K562 (cell line): ENCODE measurements around the gene OGDH. TPM values are rescaled to one million over a fixed set of nuclear protein-coding genes. Genes with fewer than 3 reads are reported as not detected.

Source experiments
- ARID1B ChIP-seq: fragments of 450-650 bp; IDR thresholded peaks from 2 replicates; pipeline ENCODE4 v1.6.1; 2016; ENCODE audit warnings: antibody characterized with exemption, mild to moderate bottlenecking, inconsistent platforms
- ATF7 ChIP-seq: fragments of 450-650 bp; IDR thresholded peaks from 2 replicates; pipeline ENCODE4 v1.7.1; 2014; ENCODE audit warnings: mild to moderate bottlenecking, moderate library complexity
- CHD4 ChIP-seq: fragments of 200-600 bp; sonication (generic); IDR thresholded peaks from 3 replicates; pipeline ENCODE4 v1.6.1; 2012; ENCODE audit warnings: low read depth, mild to moderate bottlenecking, mixed read lengths, low read length, inconsistent platforms; ENCODE audit not compliant: insufficient read depth, insufficient replicate concordance, poor library complexity, severe bottlenecking
- CREB1 ChIP-seq, 2 experiments: sonication (generic) in 1 of 2; formaldehyde crosslinking in 1 of 2; IDR thresholded peaks; 2 replicates each; pipeline versions ENCODE4 v1.6.1 to v1.8.0; 2012 to 2022; ENCODE audit warnings: inconsistent platforms in 1 of 2, mild to moderate bottlenecking in 1 of 2, missing genetic modification reagents in 1 of 2, moderate library complexity in 1 of 2
- CSDE1 ChIP-seq, 2 experiments: fragments of 450-650 bp; IDR thresholded peaks; 2 replicates each; pipeline ENCODE4 v1.6.1; 2016; ENCODE audit warnings: mild to moderate bottlenecking in 1 of 2
- DPF2 ChIP-seq: fragments of 450-650 bp; IDR thresholded peaks from 2 replicates; pipeline ENCODE4 v1.6.1; 2016
- HBP1 ChIP-seq: fragments of 450-650 bp; formaldehyde crosslinking; IDR thresholded peaks from 2 replicates; pipeline ENCODE4 v1.4.0; 2022; ENCODE audit warnings: missing genetic modification characterization
- IRF9 ChIP-seq: fragments of 450-650 bp; IDR thresholded peaks from 2 replicates; pipeline ENCODE4 v1.6.1; 2016; ENCODE audit warnings: missing biosample characterization, missing genetic modification characterization
- NFIC ChIP-seq: fragments of 450-650 bp; IDR thresholded peaks from 2 replicates; pipeline ENCODE4 v1.6.1; 2017; ENCODE audit warnings: mild to moderate bottlenecking, inconsistent platforms
- NFRKB ChIP-seq: fragments of 450-650 bp; IDR thresholded peaks from 2 replicates; pipeline ENCODE4 v1.6.1; 2016; ENCODE audit warnings: low read depth
- NUFIP1 ChIP-seq: fragments of 450-650 bp; IDR thresholded peaks from 2 replicates; pipeline ENCODE4 v1.6.1; 2018; ENCODE audit not compliant: partially characterized antibody
- PCBP1 ChIP-seq: fragments of 200-400 bp; formaldehyde crosslinking; IDR thresholded peaks from 2 replicates; pipeline ENCODE4 v1.6.1; 2018; ENCODE audit warnings: mild to moderate bottlenecking, low read depth, low read length; ENCODE audit not compliant: poor library complexity, severe bottlenecking
- POLR2AphosphoS2 ChIP-seq: IDR thresholded peaks from 2 replicates; pipeline ENCODE4 v1.6.1; 2012; ENCODE audit warnings: low read length, improper control_type of control experiment
- POLR3G ChIP-seq: IDR thresholded peaks from 2 replicates; pipeline ENCODE4 v1.6.1; 2011; ENCODE audit not compliant: insufficient read length, insufficient replicate concordance; ENCODE audit errors: extremely low read depth
- PTRF ChIP-seq: fragments of 450-650 bp; IDR thresholded peaks from 2 replicates; pipeline ENCODE4 v1.6.1; 2016; ENCODE audit warnings: mild to moderate bottlenecking, missing genetic modification characterization, missing compliant biosample characterization
- SMC3 ChIP-seq: conservative IDR thresholded peaks from 2 replicates; pipeline ENCODE4 v1.6.1; 2011; ENCODE audit warnings: low read depth, low read length, improper control_type of control experiment; ENCODE audit not compliant: insufficient read depth
- VEZF1 ChIP-seq: fragments of 200-800 bp; sonication (Bioruptor generic); IDR thresholded peaks from 2 replicates; pipeline ENCODE4 v1.6.1; 2017; ENCODE audit warnings: missing genetic modification characterization, missing compliant biosample characterization
- ZBTB9 ChIP-seq: fragments of 450-650 bp; formaldehyde crosslinking; IDR thresholded peaks from 2 replicates; pipeline ENCODE4 v1.4.0; 2020; ENCODE audit warnings: mild to moderate bottlenecking, moderate library complexity
- ZHX1 ChIP-seq: fragments of 150-350 bp; conservative IDR thresholded peaks from 2 replicates; pipeline ENCODE4 v1.6.1; 2014; ENCODE audit warnings: low read length
- ZNF311 ChIP-seq: fragments of 250-450 bp; sonication (Bioruptor Pico); IDR thresholded peaks from 2 replicates; pipeline ENCODE4 v1.4.0; 2020; ENCODE audit warnings: mild to moderate bottlenecking, moderate library complexity
- ZNF57 ChIP-seq: fragments of 450-650 bp; formaldehyde crosslinking; IDR thresholded peaks from 2 replicates; pipeline ENCODE4 v1.4.0; 2020; ENCODE audit warnings: mild to moderate bottlenecking, moderate library complexity
- ZNF785 ChIP-seq: fragments of 250-450 bp; sonication (Bioruptor Pico); IDR thresholded peaks from 2 replicates; pipeline ENCODE4 v1.4.0; 2020; ENCODE audit warnings: mild to moderate bottlenecking
- ZSCAN29 ChIP-seq: fragments of 450-650 bp; IDR thresholded peaks from 2 replicates; pipeline ENCODE4 v1.6.1; 2017
- polyA plus RNA-seq, 8 experiments: library from polyadenylated mRNA; depleted of rRNA in 4 of 8; stranded (reverse) in 5 of 8; unstranded in 3 of 8; fragments of >200 nt; fragmentation: Nextera tagmentation in 2 of 8; fragmentation: Illumina TruSeq in 1 of 8; extraction: Ambion mirVana in 2 of 8; extraction: Trizol in 1 of 8; gene quantifications; 2 replicates each; pipeline versions ENCODE4 v1.2.1 to v1.2.3, GENCODE V29; 2011 to 2014; ENCODE audit warnings: inconsistent platforms in 1 of 8, missing spikeins in 1 of 8
- total RNA-seq, 7 experiments: library from RNA; depleted of rRNA in 6 of 7; stranded (reverse); fragments of >200 nt in 6 of 7; fragmentation: Illumina TruSeq in 2 of 7; extraction: Trizol in 2 of 7; gene quantifications; 2 replicates each; pipeline versions ENCODE4 v1.2.1 to v1.2.3, GENCODE V29; 2011 to 2021; ENCODE audit warnings: low replicate concordance in 1 of 7

OGDH gene
- total and polyA plus RNA-seq, 9 of the 15 experiments (the other 6 are each of a cell fraction or from before 2014, with no cell fraction given): 3.1 to 80.3 (median 23.5) TPM

GRCh38 chr7:44615149-44615611 is 8.8 kb downstream of the OGDH start (continued):
- TF ChIP-seq ZHX1: no peak
- peak; percentile 28; the same call in 1 of the 2 replicates for TF ChIP-seq ARID1B
- no peak for TF ChIP-seq ZNF311 (CRISPR knock-in tag)
- TF ChIP-seq POLR2AphosphoS2: no peak
- no peak for TF ChIP-seq ZNF57
- TF ChIP-seq IRF9 (tag): no peak
- TF ChIP-seq CSDE1 (IDR thresholded peaks at IDR 0.05): no peak
- no peak for TF ChIP-seq NUFIP1
- TF ChIP-seq NFIC: no peak
- no peak for TF ChIP-seq CHD4
- TF ChIP-seq NFRKB: no peak
- TF ChIP-seq ZSCAN29: no peak
- peak; percentile 48; the same call in 1 of the 2 replicates for TF ChIP-seq CREB1 (IDR thresholded peaks at IDR 0.05)
- TF ChIP-seq CREB1 (CRISPR knock-in tag; IDR thresholded peaks at IDR 0.05): peak; percentile 30; the same call in 1 of the 2 replicates
- peak; percentile 88 for TF ChIP-seq ATF7
- TF ChIP-seq DPF2: 0 out of 2 replicates have a peak, but pooled peaks have one; percentile 13
- no peak for TF ChIP-seq POLR3G
- TF ChIP-seq SMC3: no peak
- TF ChIP-seq ZNF785: no peak
- peak; percentile 61 for TF ChIP-seq VEZF1 (CRISPR knock-in tag)
- no peak for TF ChIP-seq HBP1 (CRISPR knock-in tag)
- TF ChIP-seq ZBTB9 (CRISPR knock-in tag): no peak
- no peak for TF ChIP-seq PTRF (tag)
- TF ChIP-seq PCBP1: no peak
